GM21825 (cell line): ENCODE measurements around the gene COBL.

Experiments
- ATAC-seq: cut with Tn5 transposase; IDR thresholded peaks from one replicate; pipeline ENCODE4 v1.9.1; 2021; ENCODE audit warnings: mild to moderate bottlenecking, moderate library complexity; ENCODE audit not compliant: unreplicated experiment

Gene COBL

GRCh38 chr7:51256209-51256781 is 60.3 kb downstream of the COBL start:
- ATAC-seq, result no peak

- no peak for ATAC-seq
Observed at GRCh38 chr7:51255536-51256208, 60.9 kb downstream of the COBL start.

- ATAC-seq, result no peak
Observed at GRCh38 chr7:51255036-51255435, 61.6 kb downstream of the COBL start.

GRCh38 chr7:51253157-51253556 is 63.5 kb downstream of the COBL start:
- ATAC-seq, result no peak

- no peak for ATAC-seq
Observed at GRCh38 chr7:51251290-51251689, 65.3 kb downstream of the COBL start.

DNA sequence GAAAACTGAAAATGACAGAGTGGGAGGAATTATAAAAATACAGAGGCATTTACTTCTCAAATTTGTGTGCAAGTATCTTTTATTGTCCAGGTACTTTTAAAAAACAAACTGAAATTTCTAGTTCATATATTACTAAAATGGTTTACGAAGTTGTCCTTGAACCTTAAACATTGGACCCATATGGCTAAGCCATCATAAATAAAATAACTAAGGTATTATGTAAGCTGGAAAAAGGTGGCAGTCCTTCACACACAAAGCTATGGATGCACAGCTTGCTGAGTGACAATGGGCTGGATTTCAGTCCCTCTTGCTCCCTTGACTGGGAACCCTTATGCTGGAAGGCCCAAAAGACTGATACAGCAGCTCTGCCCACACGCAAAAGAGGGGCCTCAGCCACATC is 66.1 kb downstream of the COBL start:
- no peak for ATAC-seq

GRCh38 chr7:51249991-51250390 is 66.6 kb downstream of the COBL start:
- no peak for ATAC-seq

DNA sequence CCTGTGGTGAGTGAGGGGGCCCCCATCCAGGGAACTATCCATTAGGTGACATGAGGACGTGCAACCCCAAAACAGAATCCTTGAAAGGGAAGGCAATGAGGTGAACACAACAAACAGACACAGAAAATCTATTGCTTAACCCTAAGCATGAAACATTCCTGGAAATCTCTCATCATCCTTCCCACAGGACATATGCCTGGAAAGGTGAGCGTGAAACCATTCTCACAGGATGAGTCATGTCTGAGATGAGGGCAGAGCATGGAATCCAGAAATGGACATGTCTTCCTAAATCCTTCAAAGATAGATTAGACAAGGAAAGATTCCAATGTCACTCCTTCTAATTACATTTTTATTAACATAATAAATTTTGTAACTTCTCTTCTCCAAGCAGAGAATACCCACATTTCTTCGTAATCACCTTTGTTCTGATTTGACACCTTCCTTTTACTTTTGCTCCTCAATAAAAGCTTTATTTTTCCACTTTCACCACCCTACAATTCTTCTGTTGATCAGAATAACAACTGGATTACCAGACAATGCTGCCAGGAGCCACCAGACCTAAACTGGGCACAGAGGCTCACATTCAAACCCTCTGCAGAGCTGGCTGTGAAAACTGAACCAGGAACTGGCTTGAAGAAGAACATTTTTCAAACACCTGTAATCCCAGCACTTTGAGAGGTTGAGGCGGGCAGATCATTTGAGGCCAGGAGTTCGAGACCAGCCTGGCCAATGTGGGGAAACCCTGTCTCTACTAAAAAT is 67.2 kb downstream of the COBL start:
- no peak for ATAC-seq

- ATAC-seq, result no peak
Observed at GRCh38 chr7:51246258-51247245, 70.1 kb downstream of the COBL start.

GRCh38 chr7:51244885-51245284 is 71.7 kb downstream of the COBL start:
- no peak for ATAC-seq

DNA sequence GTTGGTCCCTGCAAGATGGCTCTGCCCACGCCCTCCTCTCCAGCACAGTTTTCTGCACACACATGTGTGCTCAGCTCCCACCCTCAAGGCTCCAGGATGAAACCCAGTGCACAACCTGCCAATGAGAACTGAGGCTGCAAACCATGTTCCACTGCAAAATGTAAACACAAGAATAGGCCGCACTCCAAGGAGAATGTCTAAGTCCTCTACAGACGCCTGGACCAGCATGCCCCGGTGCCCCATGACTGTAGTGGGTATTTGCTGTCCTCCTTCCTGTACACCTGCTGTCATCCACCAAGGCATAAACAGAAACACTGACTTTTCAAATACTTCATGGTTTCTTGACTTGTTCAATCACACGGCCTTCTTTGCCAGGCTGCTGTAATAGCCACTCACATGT is 72.6 kb downstream of the COBL start:
- no peak for ATAC-seq

DNA sequence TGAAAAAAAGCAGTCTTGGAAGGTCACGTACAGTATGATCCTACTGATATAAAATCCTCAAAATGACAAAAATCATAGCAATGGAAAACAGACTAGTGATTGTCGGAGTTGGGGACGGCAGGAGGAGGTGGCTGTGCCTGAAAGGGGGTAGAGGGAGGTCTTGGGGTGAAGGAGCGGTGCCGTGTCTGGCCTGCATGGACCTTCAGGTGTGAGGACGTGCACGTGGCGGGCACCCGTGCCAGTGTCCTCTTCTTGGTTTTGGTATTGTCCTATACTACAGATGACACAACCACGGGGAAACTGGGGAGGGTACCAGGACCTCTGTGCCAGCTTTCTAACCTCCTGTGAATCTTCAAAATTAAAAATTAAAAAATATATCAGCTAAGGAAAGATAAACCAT is 73.0 kb downstream of the COBL start:
- ATAC-seq, result no peak

GRCh38 chr7:51242881-51243518 is 73.6 kb downstream of the COBL start:
- ATAC-seq, result no peak

- no peak for ATAC-seq
Observed at GRCh38 chr7:51242007-51242691, 74.5 kb downstream of the COBL start.

- ATAC-seq, result no peak
Observed at GRCh38 chr7:51240868-51241267, 75.7 kb downstream of the COBL start.

- ATAC-seq, result no peak
Observed at GRCh38 chr7:51239691-51240090, 76.9 kb downstream of the COBL start.

DNA sequence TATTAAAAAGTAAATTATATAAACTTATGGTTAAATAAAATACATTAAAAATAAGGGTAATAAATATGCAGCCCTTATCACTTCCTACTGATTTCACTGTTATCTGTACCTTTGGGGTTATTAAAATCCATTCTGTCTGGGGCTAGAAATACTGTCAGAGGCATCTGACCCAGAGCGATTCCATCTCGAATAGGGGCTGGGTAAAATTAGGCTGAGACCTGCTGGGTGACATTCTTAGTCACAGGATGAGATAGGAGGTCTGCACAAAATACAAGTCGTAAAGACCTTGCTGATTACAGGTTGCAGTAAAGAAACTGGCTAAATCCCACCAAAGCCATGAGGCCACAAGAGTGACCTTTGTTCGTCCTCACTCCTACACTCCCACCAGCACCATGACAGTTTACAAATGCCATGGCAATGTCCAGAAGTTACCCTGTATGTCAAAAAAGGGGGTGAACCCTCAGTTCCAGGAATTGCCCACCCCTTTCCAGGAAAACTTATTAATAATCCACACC is 77.6 kb downstream of the COBL start:
- no peak for ATAC-seq

GRCh38 chr7:51237446-51238133 is 79.0 kb downstream of the COBL start:
- ATAC-seq, result no peak

DNA sequence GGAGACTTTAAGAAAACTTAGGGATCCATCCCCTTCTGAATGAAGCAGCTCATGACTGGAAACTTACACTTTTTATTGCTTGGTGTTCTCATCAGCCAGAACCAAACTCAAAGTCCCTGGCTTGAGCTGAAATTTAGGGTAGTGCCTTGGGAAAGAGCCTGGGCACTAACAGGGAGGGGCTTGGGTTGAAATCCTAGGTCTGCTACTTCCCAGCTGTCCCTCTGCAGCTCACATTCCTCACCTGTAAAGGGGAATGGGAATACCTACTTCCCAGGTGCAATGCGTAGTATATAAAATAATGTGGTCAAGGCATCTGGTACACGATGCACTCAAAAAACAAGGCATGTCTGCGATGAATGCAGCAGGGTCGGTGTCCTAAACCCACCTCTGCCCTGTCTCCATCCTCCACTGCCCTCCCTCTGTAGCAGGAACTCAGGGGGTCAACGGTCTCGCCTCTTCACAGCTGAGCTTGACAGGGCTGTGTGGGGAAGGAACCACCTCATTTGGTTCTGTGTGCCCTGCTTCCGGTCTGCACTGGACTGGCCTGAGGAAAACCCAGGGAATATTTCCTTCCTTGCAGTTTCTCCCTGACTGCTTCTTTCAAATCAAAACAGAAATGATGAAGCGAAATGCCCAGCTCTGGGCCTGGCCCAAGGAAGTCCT is 80.0 kb downstream of the COBL start:
- no peak for ATAC-seq
